GM23248 (cell line): ENCODE data around the gene RPL21.

Experiments
- EZH2 ChIP-seq: fragments of 200-600 bp; sonication (generic); IDR thresholded peaks from 2 replicates; pipeline ENCODE4 v1.6.1; 2018; ENCODE audit warnings: antibody characterized with exemption, mild to moderate bottlenecking; ENCODE audit not compliant: insufficient read depth, poor library complexity, severe bottlenecking
- EZH2phosphoT487 ChIP-seq: fragments of 200-600 bp; sonication (generic); IDR thresholded peaks from 2 replicates; pipeline ENCODE4 v1.6.1; 2018; ENCODE audit warnings: antibody characterized with exemption, moderate library complexity, mild to moderate bottlenecking, low read depth; ENCODE audit not compliant: insufficient read depth

GRCh38 chr13:27293076-27293691, 41.8 kb downstream of the RPL21 start:
- TF ChIP-seq EZH2 (no peak), EZH2phosphoT487 (no peak)
